GM12878 (cell line): ENCODE data around the gene SH2B2. TPM values are rescaled to one million over a fixed set of nuclear protein-coding genes. Genes with fewer than 3 reads are reported as not detected.

Source experiments
- ATAC-seq: fragments of 200-7000 bp; cut with Tn5 transposase; 3 replicates; pipeline ENCODE4 v1.9.1; 2020; ENCODE audit warnings: mild to moderate bottlenecking, moderate library complexity
- BruUV-seq: library from RNA; stranded (reverse); fragments of 400-500 nt; replicated peaks from 2 replicates; lab custom pipeline; 2021; lab: Mats Ljungman, UMichigan
- CTCF ChIA-PET: fragments of 300-600 bp; sonication (Branson Sonifier 250); formaldehyde crosslinking; extraction: SDS; loops from one replicate; lab custom pipeline; 2021; ENCODE audit warnings: inconsistent platforms; lab: Yijun Ruan, JAX
- POLR2A ChIA-PET: fragments of 350-600 bp; formaldehyde crosslinking; extraction: SDS; loops from one replicate; lab custom pipeline; 2021; ENCODE audit warnings: inconsistent platforms; lab: Charles Lee
- RAD21 ChIA-PET: fragments of 300-600 bp; sonication (Branson Sonifier 250); formaldehyde crosslinking; loops from one replicate; lab custom pipeline; 2023; ENCODE audit warnings: antibody characterized with exemption; ENCODE audit not compliant: unreplicated experiment; lab: Charles Lee
- SMC1A ChIA-PET: fragments of 300-600 bp; sonication (Branson Sonifier 250); formaldehyde crosslinking; loops from one replicate; lab custom pipeline; 2023; ENCODE audit not compliant: unreplicated experiment, uncharacterized antibody; lab: Charles Lee
- DNase-seq: peaks from one replicate; pipeline ENCODE4 v3.0.0-alpha.2; 2011; ENCODE audit warnings: low read depth, low spot score
- FAIRE-seq: peaks from 3 replicates; lab custom pipeline; 2011; peaks lifted over from hg19 to GRCh38; lab: Jason Lieb, UNC
- H2AFZ ChIP-seq: 2 replicates; pipeline ENCODE4 v1.6.0; 2011; ENCODE audit warnings: low read depth, low read length, control low read depth; ENCODE audit not compliant: control insufficient read depth
- H3K27ac ChIP-seq: 2 replicates; pipeline ENCODE4 v1.5.1; 2011; ENCODE audit warnings: control low read depth; ENCODE audit not compliant: control insufficient read depth, insufficient read depth
- H3K27me3 ChIP-seq, 2 experiments: replicated peaks in 1 of 2; 2 replicates each; pipeline versions ENCODE4 v1.6.0 to v1.6.1; 2011; ENCODE audit warnings: low read length in 1 of 2; ENCODE audit not compliant: control insufficient read depth in 2 of 2, insufficient read depth in 2 of 2
- H3K36me3 ChIP-seq, 2 experiments: 2 replicates each; pipeline ENCODE4 v1.5.1; 2011; ENCODE audit warnings: low read length in 1 of 2; ENCODE audit not compliant: control insufficient read depth in 2 of 2, insufficient read depth in 2 of 2
- H3K4me1 ChIP-seq: 2 replicates; pipeline ENCODE4 v1.6.1; 2011; ENCODE audit warnings: mild to moderate bottlenecking, low read length, moderate library complexity, mixed read lengths; ENCODE audit not compliant: control insufficient read depth, insufficient read depth
- H3K4me2 ChIP-seq: 2 replicates; pipeline ENCODE4 v1.6.0; 2011; ENCODE audit warnings: control low read depth; ENCODE audit not compliant: control insufficient read depth, insufficient read depth
- H3K4me3 ChIP-seq: fragments of 200-600 bp; sonication (generic); 2 replicates; pipeline ENCODE4 v1.5.1; 2016
- H3K79me2 ChIP-seq: 2 replicates; pipeline ENCODE4 v1.6.0; 2011; ENCODE audit warnings: low read length; ENCODE audit not compliant: control insufficient read depth, insufficient read depth
- H3K9ac ChIP-seq: 2 replicates; pipeline ENCODE4 v1.8.0; 2011; ENCODE audit warnings: low read length, control low read depth, mixed read lengths; ENCODE audit not compliant: control insufficient read depth, insufficient read depth
- H3K9me3 ChIP-seq: replicated peaks from 3 replicates; pipeline ENCODE4 v1.5.1; 2011; ENCODE audit warnings: mild to moderate bottlenecking, low read length; ENCODE audit not compliant: control insufficient read depth, insufficient read depth
- H4K20me1 ChIP-seq: 2 replicates; pipeline ENCODE4 v1.6.0; 2011; ENCODE audit not compliant: control insufficient read depth, insufficient read depth
- ZNF384 ChIP-seq: IDR thresholded peaks from 2 replicates; pipeline ENCODE4 v1.6.1; 2012; ENCODE audit warnings: low read depth, mild to moderate bottlenecking, low read length, improper control_type of control experiment, borderline replicate concordance
- WGBS: methylation state at CpG from one replicate; pipeline ENCODE4 v1.1.6; 2016; ENCODE audit warnings: low lambda C conversion rate; ENCODE audit not compliant: insufficient replicate concordance, insufficient coverage; ENCODE audit errors: missing lambda C conversion rate; 5-methylcytosine and 5-hydroxymethylcytosine counted together
- in situ Hi-C: fragments of 300-500 bp; cut with MboI; formaldehyde crosslinking; loops from 9 replicates; pipeline ENCODE4 v1.14.3; 2018; ENCODE audit warnings: mixed read lengths
- intact Hi-C: fragments of 100-400 bp; cut with micrococcal nuclease; formaldehyde crosslinking; loops from one replicate; pipeline ENCODE4 v1.14.2; 2022; ENCODE audit not compliant: unreplicated experiment
- polyA plus RNA-seq, 11 experiments: library from polyadenylated mRNA; depleted of rRNA in 4 of 11; unstranded in 6 of 11; stranded (reverse) in 5 of 11; fragments of >200 nt; fragmentation: Nextera tagmentation in 4 of 11; fragmentation: Illumina TruSeq in 1 of 11; extraction: Ambion mirVana in 4 of 11; extraction: Trizol in 1 of 11; gene quantifications; 1 replicate in 1 of 11; 2 replicates in 10 of 11; pipeline versions ENCODE4 v1.2.1 to v1.2.3, GENCODE V29; 2011 to 2016; ENCODE audit warnings: inconsistent platforms in 2 of 11, missing spikeins in 2 of 11, low read depth in 1 of 11
- total RNA-seq, 4 experiments: library from RNA; depleted of rRNA in 3 of 4; stranded (reverse); fragments of >200 nt in 3 of 4; fragmentation: Illumina TruSeq in 1 of 4; extraction: Trizol in 1 of 4; gene quantifications; 2 replicates each; pipeline versions ENCODE4 v1.2.1 to v1.2.3, GENCODE V29; 2013 to 2021
- TF ChIP-seq, protein P1 (sequence below), 3 experiments: IDR thresholded peaks in 2 of 3; conservative IDR thresholded peaks in 1 of 3; 2 replicates each; pipeline ENCODE4 v1.5.1; 2011; ENCODE audit warnings: low read depth in 3 of 3, low read length in 3 of 3, mild to moderate bottlenecking in 3 of 3, control low read depth in 2 of 3, moderate library complexity in 2 of 3, inconsistent platforms in 1 of 3, mixed read lengths in 1 of 3; ENCODE audit not compliant: control insufficient read depth in 2 of 3, insufficient read depth in 1 of 3; ENCODE audit errors: extremely low read depth in 1 of 3
- TF ChIP-seq, protein P2 (sequence below): fragments of 450-650 bp; formaldehyde crosslinking; IDR thresholded peaks from 2 replicates; pipeline ENCODE4 v1.5.0; 2022; ENCODE audit warnings: mild to moderate bottlenecking, missing genetic modification characterization

The SH2B2 gene
- total and polyA plus RNA-seq, 10 of the 15 experiments (the other 5 are each of a cell fraction or from before 2014, with no cell fraction given): 0.13 to 55.1 (median 7.4) TPM; not detected in 1

DNA sequence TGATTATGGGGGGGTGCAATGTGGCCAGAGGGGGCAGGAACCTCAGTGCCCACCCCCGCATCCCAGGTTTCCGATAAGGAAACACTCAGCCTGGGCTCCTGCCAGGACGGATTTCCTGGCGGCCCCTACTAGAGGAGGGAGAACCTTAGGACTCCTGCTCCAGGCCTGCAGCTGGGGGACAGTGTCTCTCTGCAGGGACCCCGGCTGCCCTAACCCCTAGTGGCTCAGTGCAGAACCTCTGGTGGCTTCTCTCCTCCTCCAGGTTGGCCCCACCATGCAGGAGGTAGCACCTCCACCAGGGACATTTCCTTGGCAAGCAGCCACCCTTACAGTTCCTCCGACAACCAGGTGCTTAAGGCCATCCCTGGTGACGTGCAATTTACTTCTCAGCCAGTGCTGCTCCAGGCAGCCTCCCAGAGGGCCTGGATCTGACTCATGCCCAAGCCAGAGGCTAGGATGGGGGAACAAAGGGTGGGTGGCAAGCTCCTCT, 31.9 kb downstream of the SH2B2 start:
- RAD21 ChIA-PET: interaction anchor here (1.0 kb wide), 1 partner anchor 29 kb away, joined by 3 read pairs; no protein-coding TSS in a partner anchor
- Histone ChIP-seq H3K36me3 (peaks cover 16 to 31% of the 10 kb centered on the region in 2 experiments), H3K4me3 (no peak overlapping the region), H3K9ac (no peak overlapping the region), H3K4me2 (no peak overlapping the region), H3K27me3 (no peaks in the 10 kb centered on the region), H3K4me1 (no peaks in the 10 kb centered on the region), H3K27ac (no peak overlapping the region), H3K9me3 (no peaks in the 10 kb centered on the region), H4K20me1 (no peaks in the 10 kb centered on the region; the same call in 1 of the 2 replicates), H3K79me2 (no peaks in the 10 kb centered on the region), H2AFZ (no peak overlapping the region)
- intact Hi-C loops: no loop called here
- POLR2A ChIA-PET: no interaction called here
- CTCF ChIA-PET: interaction anchor here (2.2 kb wide), 1 partner anchor 39 kb away, joined by 8 read pairs; no protein-coding TSS in a partner anchor
- SMC1A ChIA-PET: no interaction called here
- BruUV-seq: no TSS peak
- WGBS: 89% methylated on average over 7 of the region's 7 CpGs
- in situ Hi-C loops: no loop called here
- DNase-seq: no peak
- ATAC-seq: 0 out of 3 replicates have a peak, but pooled peaks have one; percentile 39
- FAIRE-seq: no peak
- no peak for TF ChIP-seq ZNF384
- TF ChIP-seq, protein P1, sequence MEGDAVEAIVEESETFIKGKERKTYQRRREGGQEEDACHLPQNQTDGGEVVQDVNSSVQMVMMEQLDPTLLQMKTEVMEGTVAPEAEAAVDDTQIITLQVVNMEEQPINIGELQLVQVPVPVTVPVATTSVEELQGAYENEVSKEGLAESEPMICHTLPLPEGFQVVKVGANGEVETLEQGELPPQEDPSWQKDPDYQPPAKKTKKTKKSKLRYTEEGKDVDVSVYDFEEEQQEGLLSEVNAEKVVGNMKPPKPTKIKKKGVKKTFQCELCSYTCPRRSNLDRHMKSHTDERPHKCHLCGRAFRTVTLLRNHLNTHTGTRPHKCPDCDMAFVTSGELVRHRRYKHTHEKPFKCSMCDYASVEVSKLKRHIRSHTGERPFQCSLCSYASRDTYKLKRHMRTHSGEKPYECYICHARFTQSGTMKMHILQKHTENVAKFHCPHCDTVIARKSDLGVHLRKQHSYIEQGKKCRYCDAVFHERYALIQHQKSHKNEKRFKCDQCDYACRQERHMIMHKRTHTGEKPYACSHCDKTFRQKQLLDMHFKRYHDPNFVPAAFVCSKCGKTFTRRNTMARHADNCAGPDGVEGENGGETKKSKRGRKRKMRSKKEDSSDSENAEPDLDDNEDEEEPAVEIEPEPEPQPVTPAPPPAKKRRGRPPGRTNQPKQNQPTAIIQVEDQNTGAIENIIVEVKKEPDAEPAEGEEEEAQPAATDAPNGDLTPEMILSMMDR (IDR thresholded peaks at IDR 0.05 in 2 of 3, conservative IDR thresholded peaks at IDR 0.05 in 1 of 3; ENCODE audit: control insufficient read depth in 2 of 3, extremely low read depth in 1 of 3, insufficient read depth in 1 of 3, low read depth in 3 of 3, low read length in 3 of 3): peak in 1 of 3 experiments; percentile 12; a peak in 1 of 6 replicates

DNA sequence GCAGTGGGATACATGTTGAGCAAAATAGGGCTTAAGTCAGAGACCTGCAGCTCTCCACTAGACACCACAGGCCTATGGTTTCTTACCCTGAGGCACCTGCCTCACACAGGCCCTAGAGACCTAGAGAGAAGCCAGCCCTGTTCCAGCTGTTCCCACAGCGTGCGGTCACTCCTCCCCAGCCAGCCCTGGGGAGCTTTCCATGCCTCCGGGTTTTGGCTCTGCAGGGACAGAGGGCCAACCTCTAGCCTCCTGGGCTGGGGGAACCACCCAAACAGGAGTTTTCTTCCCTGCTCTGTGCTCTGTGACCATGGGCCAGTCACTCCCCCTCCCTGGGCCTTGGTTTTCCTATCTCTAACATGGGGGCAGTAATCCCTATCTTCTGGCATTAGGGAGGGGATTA, 33.0 kb downstream of the SH2B2 start:
- ATAC-seq: no peak
- Histone ChIP-seq H3K27ac (no peak overlapping the region), H3K4me1 (no peaks in the 10 kb centered on the region), H3K9me3 (no peaks in the 10 kb centered on the region), H3K36me3 (peaks cover 16 to 24% of the 10 kb centered on the region in 2 experiments), H3K9ac (no peak overlapping the region), H3K4me2 (no peak overlapping the region), H3K4me3 (no peak overlapping the region), H4K20me1 (no peaks in the 10 kb centered on the region; the same call in 1 of the 2 replicates)
- POLR2A ChIA-PET: no interaction called here
- BruUV-seq: no TSS peak
- RAD21 ChIA-PET: interaction anchor here (0.7 kb wide), 1 partner anchor 41 kb away, joined by 3 read pairs; no protein-coding TSS in a partner anchor
- FAIRE-seq: no peak
- DNase-seq: no peak
- 96% methylated on average over 3 of the region's 3 CpGs for WGBS
- CTCF ChIA-PET: interaction anchor here (2.2 kb wide), 1 partner anchor 41 kb away, joined by 8 read pairs; no protein-coding TSS in a partner anchor
- SMC1A ChIA-PET: no interaction called here
- in situ Hi-C loops: no loop called here
- TF ChIP-seq, protein P2, sequence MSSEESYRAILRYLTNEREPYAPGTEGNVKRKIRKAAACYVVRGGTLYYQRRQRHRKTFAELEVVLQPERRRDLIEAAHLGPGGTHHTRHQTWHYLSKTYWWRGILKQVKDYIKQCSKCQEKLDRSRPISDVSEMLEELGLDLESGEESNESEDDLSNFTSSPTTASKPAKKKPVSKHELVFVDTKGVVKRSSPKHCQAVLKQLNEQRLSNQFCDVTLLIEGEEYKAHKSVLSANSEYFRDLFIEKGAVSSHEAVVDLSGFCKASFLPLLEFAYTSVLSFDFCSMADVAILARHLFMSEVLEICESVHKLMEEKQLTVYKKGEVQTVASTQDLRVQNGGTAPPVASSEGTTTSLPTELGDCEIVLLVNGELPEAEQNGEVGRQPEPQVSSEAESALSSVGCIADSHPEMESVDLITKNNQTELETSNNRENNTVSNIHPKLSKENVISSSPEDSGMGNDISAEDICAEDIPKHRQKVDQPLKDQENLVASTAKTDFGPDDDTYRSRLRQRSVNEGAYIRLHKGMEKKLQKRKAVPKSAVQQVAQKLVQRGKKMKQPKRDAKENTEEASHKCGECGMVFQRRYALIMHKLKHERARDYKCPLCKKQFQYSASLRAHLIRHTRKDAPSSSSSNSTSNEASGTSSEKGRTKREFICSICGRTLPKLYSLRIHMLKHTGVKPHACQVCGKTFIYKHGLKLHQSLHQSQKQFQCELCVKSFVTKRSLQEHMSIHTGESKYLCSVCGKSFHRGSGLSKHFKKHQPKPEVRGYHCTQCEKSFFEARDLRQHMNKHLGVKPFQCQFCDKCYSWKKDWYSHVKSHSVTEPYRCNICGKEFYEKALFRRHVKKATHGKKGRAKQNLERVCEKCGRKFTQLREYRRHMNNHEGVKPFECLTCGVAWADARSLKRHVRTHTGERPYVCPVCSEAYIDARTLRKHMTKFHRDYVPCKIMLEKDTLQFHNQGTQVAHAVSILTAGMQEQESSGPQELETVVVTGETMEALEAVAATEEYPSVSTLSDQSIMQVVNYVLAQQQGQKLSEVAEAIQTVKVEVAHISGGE (CRISPR knock-in tag): no peak
- TF ChIP-seq, all 136 proteins: peak for 0
- Histone ChIP-seq H3K79me2 (no peaks in the 10 kb centered on the region), H3K27me3 (no peaks in the 10 kb centered on the region), H2AFZ (no peak overlapping the region)
- intact Hi-C loops: no loop called here
